ENCODE data around the gene RASSF10. TPM values are rescaled to one million over a fixed set of nuclear protein-coding genes. Genes with fewer than 3 reads are reported as not detected.

RASSF10 gene
- polyA plus RNA-seq, 3 donors: 0.09 to 0.52 TPM; not detected in 1

GRCh38 chr11:13010749-13011465, 1.8 kb downstream of the RASSF10 start:
- WGBS, 3 donors: 10 to 14% (median 12%) methylated on average over 37 of the region's 37 CpGs
- no peak overlapping the region for H3K27ac ChIP-seq (ENCODE audit: low read depth, low read length)

GRCh38 chr11:13011466-13012055, 2.4 kb downstream of the RASSF10 start:
- no peak overlapping the region for H3K27ac ChIP-seq (ENCODE audit: low read depth, low read length)
- 11 to 25% (median 19%) methylated on average over 7 of the region's 7 CpGs for WGBS, 3 donors

GRCh38 chr11:13012056-13012661, 3.0 kb downstream of the RASSF10 start:
- 13 to 59% (median 42%) methylated on average over 9 of the region's 9 CpGs for WGBS, 3 donors
- no peak overlapping the region for H3K27ac ChIP-seq (ENCODE audit: low read depth, low read length)

GRCh38 chr11:13013054-13013488, 4.0 kb downstream of the RASSF10 start:
- H3K27ac ChIP-seq (ENCODE audit: low read depth, low read length): no peak overlapping the region
- 32 to 67% (median 58%) methylated on average over 7 of the region's 7 CpGs for WGBS, 3 donors

GRCh38 chr11:13015753-13016152, 6.6 kb downstream of the RASSF10 start:
- no peak overlapping the region for H3K27ac ChIP-seq (ENCODE audit: low read depth, low read length)
- 54 to 74% (median 73%) methylated on average over 6 of the region's 6 CpGs for WGBS, 3 donors

- H3K27ac ChIP-seq (ENCODE audit: low read depth, low read length): no peak overlapping the region
These were observed 7.3 kb downstream of the RASSF10 start for GRCh38 chr11:13016415-13016814.

- 75 to 94% (median 91%) methylated on average over 4 of the region's 4 CpGs for WGBS, 3 donors
- no peak overlapping the region for H3K27ac ChIP-seq (ENCODE audit: low read depth, low read length)
These were observed 10.2 kb downstream of the RASSF10 start for GRCh38 chr11:13019313-13019712.

GRCh38 chr11:13023423-13023822, 14.3 kb downstream of the RASSF10 start:
- WGBS, 3 donors: 58 to 87% (median 86%) methylated on average over 5 of the region's 5 CpGs
- H3K27ac ChIP-seq (ENCODE audit: low read depth, low read length): no peak overlapping the region

GRCh38 chr11:13026722-13027121, 17.6 kb downstream of the RASSF10 start:
- no peak overlapping the region for H3K27ac ChIP-seq (ENCODE audit: low read depth, low read length)
- WGBS, 3 donors: 85 to 91% (median 90%) methylated on average over 4 of the region's 4 CpGs

GRCh38 chr11:13028322-13028721, 19.2 kb downstream of the RASSF10 start:
- no peak overlapping the region for H3K27ac ChIP-seq (ENCODE audit: low read depth, low read length)
- 73 to 84% (median 84%) methylated on average over 3 of the region's 3 CpGs for WGBS, 3 donors

GRCh38 chr11:13029872-13030271, 20.8 kb downstream of the RASSF10 start:
- no peak overlapping the region for H3K27ac ChIP-seq (ENCODE audit: low read depth, low read length)
- WGBS, 3 donors: 78 to 91% (median 90%) methylated on average over 3 of the region's 3 CpGs

- H3K27ac ChIP-seq (ENCODE audit: low read depth, low read length): no peak overlapping the region
- WGBS, 3 donors: 16 to 41% (median 37%) methylated on average over 3 of the region's 3 CpGs
These were observed 21.7 kb downstream of the RASSF10 start for GRCh38 chr11:13030857-13031256.

- no peak overlapping the region for H3K27ac ChIP-seq (ENCODE audit: low read depth, low read length)
These were observed 22.2 kb downstream of the RASSF10 start for GRCh38 chr11:13031349-13031748.

GRCh38 chr11:13033760-13034533, 24.8 kb downstream of the RASSF10 start:
- no peak overlapping the region for H3K27ac ChIP-seq (ENCODE audit: low read depth, low read length)
- 62 to 84% (median 71%) methylated on average over 4 of the region's 4 CpGs for WGBS, 3 donors

GRCh38 chr11:13035711-13036110, 26.6 kb downstream of the RASSF10 start:
- no peak overlapping the region for H3K27ac ChIP-seq (ENCODE audit: low read depth, low read length)
- WGBS, 3 donors: 81 to 90% (median 81%) methylated on average over 4 of the region's 4 CpGs

- no peak overlapping the region for H3K27ac ChIP-seq (ENCODE audit: low read depth, low read length)
These were observed 27.1 kb downstream of the RASSF10 start for GRCh38 chr11:13036235-13036634.

- no peak overlapping the region for H3K27ac ChIP-seq (ENCODE audit: low read depth, low read length)
- 87 to 91% (median 88%) methylated on average over 7 of the region's 7 CpGs for WGBS, 3 donors
These were observed 29.2 kb downstream of the RASSF10 start for GRCh38 chr11:13038366-13038765.

- no peak overlapping the region for H3K27ac ChIP-seq (ENCODE audit: low read depth, low read length)
- WGBS, 3 donors: 87 to 90% (median 89%) methylated on average over 5 of the region's 5 CpGs
These were observed 30.0 kb downstream of the RASSF10 start for GRCh38 chr11:13039126-13039525.

GRCh38 chr11:13040969-13041561, 31.9 kb downstream of the RASSF10 start:
- WGBS, 3 donors: 36 to 45% (median 44%) methylated on average over 4 of the region's 4 CpGs
- H3K27ac ChIP-seq (ENCODE audit: low read depth, low read length): no peak overlapping the region

Measured in adipose tissue (tissue), 3 donors.